ENCODE measurements around the gene CDKN2B.

DNA sequence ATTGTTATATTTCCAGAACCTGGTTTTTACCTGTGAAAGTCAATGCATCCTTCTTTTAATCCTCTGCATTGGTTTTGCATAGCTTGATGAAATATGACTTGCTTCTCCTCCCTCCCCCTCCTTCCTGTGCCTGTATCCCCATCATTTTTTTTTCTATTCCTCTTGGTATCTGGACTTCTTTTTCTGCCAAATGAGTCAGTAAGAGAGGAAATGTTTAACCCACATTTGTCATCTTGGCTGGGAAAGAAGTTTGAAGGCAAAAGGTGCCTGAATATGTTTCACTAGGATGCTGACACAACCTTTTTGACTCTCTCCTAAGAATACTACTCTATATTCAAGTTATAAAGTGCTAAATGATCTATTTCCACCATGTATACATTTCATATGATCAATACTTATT lies 35.5 kb upstream of the CDKN2B start:
- TF ChIP-seq POLR2AphosphoS5 (IDR thresholded peaks at IDR 0.05; ENCODE audit: borderline replicate concordance, low read depth, low read length) (no peak), EZH2 (IDR thresholded peaks at IDR 0.05) (no peak)

Data from SK-N-MC (cell line).